ENCODE measurements around the gene MDGA2.

MDGA2 gene

DNA sequence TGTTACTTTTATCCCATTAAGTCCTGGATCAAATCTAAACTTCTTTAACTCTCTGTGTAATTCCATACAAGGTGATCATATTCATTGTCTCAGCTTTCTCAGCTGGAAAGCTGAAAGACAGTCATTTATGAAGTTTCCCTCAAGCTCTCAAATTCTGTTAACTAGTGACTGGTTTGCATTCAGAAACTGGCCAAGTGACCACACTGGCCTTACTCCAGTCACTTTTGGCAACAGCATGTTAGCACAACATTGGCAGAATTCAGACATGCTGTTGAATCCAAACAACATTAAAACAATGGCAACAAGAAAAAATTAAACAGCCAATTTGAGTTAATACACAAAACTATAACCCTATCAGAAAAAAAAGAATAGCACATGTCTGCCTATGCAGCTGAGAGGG lies 343.3 kb downstream of the MDGA2 start:
- TF ChIP-seq, protein P1, sequence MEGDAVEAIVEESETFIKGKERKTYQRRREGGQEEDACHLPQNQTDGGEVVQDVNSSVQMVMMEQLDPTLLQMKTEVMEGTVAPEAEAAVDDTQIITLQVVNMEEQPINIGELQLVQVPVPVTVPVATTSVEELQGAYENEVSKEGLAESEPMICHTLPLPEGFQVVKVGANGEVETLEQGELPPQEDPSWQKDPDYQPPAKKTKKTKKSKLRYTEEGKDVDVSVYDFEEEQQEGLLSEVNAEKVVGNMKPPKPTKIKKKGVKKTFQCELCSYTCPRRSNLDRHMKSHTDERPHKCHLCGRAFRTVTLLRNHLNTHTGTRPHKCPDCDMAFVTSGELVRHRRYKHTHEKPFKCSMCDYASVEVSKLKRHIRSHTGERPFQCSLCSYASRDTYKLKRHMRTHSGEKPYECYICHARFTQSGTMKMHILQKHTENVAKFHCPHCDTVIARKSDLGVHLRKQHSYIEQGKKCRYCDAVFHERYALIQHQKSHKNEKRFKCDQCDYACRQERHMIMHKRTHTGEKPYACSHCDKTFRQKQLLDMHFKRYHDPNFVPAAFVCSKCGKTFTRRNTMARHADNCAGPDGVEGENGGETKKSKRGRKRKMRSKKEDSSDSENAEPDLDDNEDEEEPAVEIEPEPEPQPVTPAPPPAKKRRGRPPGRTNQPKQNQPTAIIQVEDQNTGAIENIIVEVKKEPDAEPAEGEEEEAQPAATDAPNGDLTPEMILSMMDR (conservative IDR thresholded peaks at IDR 0.05; ENCODE audit: low read depth, low read length), result no peak
- no peak overlapping the region for H3K9ac ChIP-seq

DNA sequence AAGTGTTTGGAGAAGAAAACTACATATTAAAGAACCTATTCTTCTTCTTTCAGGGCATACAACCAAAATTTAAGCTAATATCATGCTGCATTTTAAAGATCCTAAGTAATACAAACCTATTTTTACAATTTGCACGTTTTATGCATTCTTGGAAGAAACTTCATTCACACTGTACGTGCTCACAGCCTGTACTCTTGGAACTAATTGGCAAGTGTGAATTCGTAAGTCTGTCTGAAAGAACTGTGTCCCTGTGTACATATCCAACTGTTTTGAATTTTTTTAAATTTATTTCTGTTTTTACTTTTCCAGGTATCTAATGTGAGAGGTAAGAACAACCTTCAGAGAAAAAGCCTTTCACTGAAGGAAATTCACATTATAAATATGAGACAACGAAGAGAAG lies 347.0 kb downstream of the MDGA2 start:
- Histone ChIP-seq H3K9ac (no peak overlapping the region), H3K4me3 (IDR thresholded peaks at IDR 0.05; ENCODE audit: insufficient read depth, low read depth, low read length) (no peak overlapping the region), H3K4me2 (no peak overlapping the region), H3K79me2 (ENCODE audit: insufficient read depth, low read depth) (no peaks in the 10 kb centered on the region), H4K20me1 (ENCODE audit: insufficient read depth) (no peaks in the 10 kb centered on the region), H2AFZ (ENCODE audit: low read depth) (no peak overlapping the region), H3K27ac (no peak overlapping the region), H3K36me3 (ENCODE audit: insufficient read depth) (no peaks in the 10 kb centered on the region), H3K27me3 (ENCODE audit: insufficient read depth, low read depth) (no peaks in the 10 kb centered on the region), H3K4me1 (ENCODE audit: low read depth, poor library complexity, severe bottlenecking) (no peaks in the 10 kb centered on the region)
- TF ChIP-seq, protein P1 (conservative IDR thresholded peaks at IDR 0.05; ENCODE audit: low read depth, low read length), result no peak

More for the DNA sequence above, 343.3 kb downstream of the MDGA2 start:
- no peaks in the 10 kb centered on the region for H3K4me1 ChIP-seq (ENCODE audit: low read depth, poor library complexity, severe bottlenecking)
- H3K4me3 ChIP-seq (IDR thresholded peaks at IDR 0.05; ENCODE audit: insufficient read depth, low read depth, low read length), result no peak overlapping the region
- no peaks in the 10 kb centered on the region for H4K20me1 ChIP-seq (ENCODE audit: insufficient read depth)
- H2AFZ ChIP-seq (ENCODE audit: low read depth), result no peak overlapping the region
- H3K36me3 ChIP-seq (ENCODE audit: insufficient read depth), result no peaks in the 10 kb centered on the region
- H3K79me2 ChIP-seq (ENCODE audit: insufficient read depth, low read depth), result no peaks in the 10 kb centered on the region
- H3K27ac ChIP-seq, result no peak overlapping the region
- H3K4me2 ChIP-seq, result no peak overlapping the region
- H3K27me3 ChIP-seq (ENCODE audit: insufficient read depth, low read depth), result no peaks in the 10 kb centered on the region

DNA sequence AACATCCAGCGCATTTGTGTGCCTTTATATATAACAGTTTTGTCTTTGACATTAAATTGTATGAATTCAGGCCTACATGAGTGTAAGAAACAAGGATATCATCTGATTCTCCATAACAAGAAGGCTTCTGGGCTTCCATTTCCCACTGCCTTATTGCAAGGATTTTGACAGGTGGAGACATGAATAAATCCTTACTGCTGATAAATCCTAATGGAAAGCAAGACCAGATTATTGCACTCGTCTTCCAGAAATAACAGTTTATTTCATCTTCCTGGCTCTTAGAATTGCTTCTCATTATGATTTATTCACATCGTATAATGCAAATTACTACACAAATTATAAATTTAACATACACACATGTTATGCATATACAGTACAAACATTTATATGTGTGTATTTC lies 348.1 kb downstream of the MDGA2 start:
- TF ChIP-seq, protein P1 (conservative IDR thresholded peaks at IDR 0.05; ENCODE audit: low read depth, low read length), result no peak
- no peak overlapping the region for H3K4me3 ChIP-seq (IDR thresholded peaks at IDR 0.05; ENCODE audit: insufficient read depth, low read depth, low read length)
- no peaks in the 10 kb centered on the region for H3K79me2 ChIP-seq (ENCODE audit: insufficient read depth, low read depth)
- H3K4me2 ChIP-seq, result no peak overlapping the region
- H4K20me1 ChIP-seq (ENCODE audit: insufficient read depth), result no peaks in the 10 kb centered on the region
- H3K4me1 ChIP-seq (ENCODE audit: low read depth, poor library complexity, severe bottlenecking), result no peaks in the 10 kb centered on the region
- H3K9ac ChIP-seq, result no peak overlapping the region
- H3K27me3 ChIP-seq (ENCODE audit: insufficient read depth, low read depth), result no peaks in the 10 kb centered on the region
- no peaks in the 10 kb centered on the region for H3K36me3 ChIP-seq (ENCODE audit: insufficient read depth)
- no peak overlapping the region for H2AFZ ChIP-seq (ENCODE audit: low read depth)
- H3K27ac ChIP-seq, result no peak overlapping the region

DNA sequence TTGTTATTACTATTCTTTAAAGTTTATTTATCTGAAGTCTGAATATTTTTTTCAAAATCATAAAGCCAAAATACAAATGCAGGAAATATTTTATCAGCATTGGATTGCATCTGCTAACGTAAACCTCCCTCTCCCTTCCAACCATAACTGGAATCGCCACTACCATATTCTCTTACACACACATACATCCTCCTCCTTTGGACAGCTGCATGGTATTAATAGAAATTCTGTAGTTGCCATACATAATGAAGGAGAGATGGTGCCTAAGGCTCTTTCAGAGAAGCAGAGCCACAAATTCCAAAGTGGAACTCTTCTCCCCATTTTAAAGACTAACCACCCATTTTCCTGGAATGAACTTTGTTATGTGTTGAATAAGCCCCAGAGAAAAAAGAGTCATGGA lies 352.7 kb downstream of the MDGA2 start:
- H2AFZ ChIP-seq (ENCODE audit: low read depth), result no peak overlapping the region
- H3K4me3 ChIP-seq (IDR thresholded peaks at IDR 0.05; ENCODE audit: insufficient read depth, low read depth, low read length), result no peak overlapping the region
- no peak overlapping the region for H3K4me2 ChIP-seq
- H4K20me1 ChIP-seq (ENCODE audit: insufficient read depth), result no peaks in the 10 kb centered on the region
- H3K27ac ChIP-seq, result no peak overlapping the region
- no peaks in the 10 kb centered on the region for H3K27me3 ChIP-seq (ENCODE audit: insufficient read depth, low read depth)
- H3K36me3 ChIP-seq (ENCODE audit: insufficient read depth), result no peaks in the 10 kb centered on the region
- no peak overlapping the region for H3K9ac ChIP-seq
- TF ChIP-seq, protein P1 (conservative IDR thresholded peaks at IDR 0.05; ENCODE audit: low read depth, low read length), result no peak
- no peaks in the 10 kb centered on the region for H3K79me2 ChIP-seq (ENCODE audit: insufficient read depth, low read depth)
- no peaks in the 10 kb centered on the region for H3K4me1 ChIP-seq (ENCODE audit: low read depth, poor library complexity, severe bottlenecking)

All from KMS-11 (cell line).